GM21360 (cell line): ENCODE data around the gene EML3.
"Not testable (repeated sequence)": the region's sequence is repeated elsewhere in the genome, so short reads cannot be mapped to it uniquely, and the experiment has no call there.

Experiments used
- ATAC-seq: cut with Tn5 transposase; IDR thresholded peaks from one replicate; pipeline ENCODE4 v1.9.1; 2021; ENCODE audit warnings: mild to moderate bottlenecking, moderate library complexity; ENCODE audit not compliant: unreplicated experiment

The EML3 gene

GRCh38 chr11:62621567-62622470 lies 9.2 kb upstream of the EML3 start, which contains the start of gene B3GAT3:
B3GAT3 (minus strand) TSS chr11:62621986; CDS start chr11:62621947, 39 bp downstream.
- ATAC-seq = peak; percentile 90

- ATAC-seq = no peak
Observed at GRCh38 chr11:62621027-62621566, 8.5 kb upstream of the EML3 start.

- ATAC-seq = not testable (repeated sequence)
Observed at GRCh38 chr11:62616957-62617356, 4.4 kb upstream of the EML3 start.

- ATAC-seq = no peak
Observed at GRCh38 chr11:62615521-62615920, 2.9 kb upstream of the EML3 start.

- no peak for ATAC-seq
Observed at GRCh38 chr11:62614275-62614674, 1.7 kb upstream of the EML3 start.

- ATAC-seq = no peak
Observed at GRCh38 chr11:62613291-62613778, 760 bp upstream of the EML3 start.

GRCh38 chr11:62611705-62612365 lies 740 bp downstream of the EML3 start:
- peak; percentile 15 for ATAC-seq

- no peak for ATAC-seq
Observed at GRCh38 chr11:62610814-62611704, 1.5 kb downstream of the EML3 start.

GRCh38 chr11:62610403-62610802 lies 2.2 kb downstream of the EML3 start:
- no peak for ATAC-seq

- no peak for ATAC-seq
Observed at GRCh38 chr11:62608776-62609175, 3.8 kb downstream of the EML3 start.

GRCh38 chr11:62607714-62608113 lies 4.9 kb downstream of the EML3 start:
- no peak for ATAC-seq

GRCh38 chr11:62605902-62606301 lies 6.7 kb downstream of the EML3 start:
- ATAC-seq = no peak

- no peak for ATAC-seq
Observed at GRCh38 chr11:62605467-62605866, 7.1 kb downstream of the EML3 start.

GRCh38 chr11:62604460-62605120 lies 8.0 kb downstream of the EML3 start:
- ATAC-seq = no peak

- ATAC-seq = no peak
Observed at GRCh38 chr11:62603776-62604299, 8.7 kb downstream of the EML3 start.

GRCh38 chr11:62603072-62603408 lies 9.5 kb downstream of the EML3 start:
- no peak for ATAC-seq

- ATAC-seq = no peak
Observed at GRCh38 chr11:62602141-62603071, 10.2 kb downstream of the EML3 start.

- peak; percentile 67 for ATAC-seq
Observed at GRCh38 chr11:62601372-62602140, 11.0 kb downstream of the EML3 start, which contains the start of gene MTA2. MTA2 (minus strand) TSS chr11:62601865; CDS start chr11:62601450, 415 bp downstream.
